Naive thymus-derived CD8-positive, alpha-beta T cell (primary cell): ENCODE data around the gene RFX2. TPM values are rescaled to one million over a fixed set of nuclear protein-coding genes. Genes with fewer than 3 reads are reported as not detected.
A peak's percentile ranks its signal among the peaks of the same experiment; 100 is the strongest.
"Not testable (repeated sequence)": the region's sequence is repeated elsewhere in the genome, so short reads cannot be mapped to it uniquely, and the experiment has no call there.

Experiments
- ATAC-seq, 2 donors: fragments of 150-1000 bp; cut with Tn5 transposase in 1 of 2; sonication (Bioruptor Pico), chemical (Tn5 transposase) in 1 of 2; 1 replicate in 1 of 2; 2 replicates in 1 of 2; pipeline ENCODE4 v1.10.0; 2021; ENCODE audit warnings: mild to moderate bottlenecking in 2 of 2, moderate library complexity in 2 of 2
- POLR2A ChIA-PET: fragments of 350-600 bp; sonication (Branson Sonifier 250); formaldehyde crosslinking; loops from one replicate; lab custom pipeline; 2021; ENCODE audit warnings: antibody characterized with exemption; lab: Charles Lee
- DNase-seq, 10 donors: peaks; one replicate each; pipeline versions ENCODE4 v3.0.0 to v3.0.0-alpha.2; 2020 to 2022
- H3K27ac Mint-ChIP-seq, 10 donors: one replicate each; pipeline ENCODE4 v1.8.0; 2020 to 2022; ENCODE audit warnings: mild to moderate bottlenecking in 10 of 10, mixed read lengths in 10 of 10, moderate library complexity in 4 of 10, inconsistent platforms in 1 of 10
- H3K27me3 Mint-ChIP-seq, 5 donors: one replicate each; pipeline ENCODE4 v1.8.0; 2021 to 2022; ENCODE audit warnings: mixed read lengths in 5 of 5
- H3K36me3 Mint-ChIP-seq, 3 donors: one replicate each; pipeline ENCODE4 v1.8.0; 2020 to 2022; ENCODE audit warnings: mixed read lengths in 3 of 3, mild to moderate bottlenecking in 2 of 3, inconsistent platforms in 1 of 3
- H3K4me1 Mint-ChIP-seq, 4 donors: one replicate each; pipeline ENCODE4 v1.8.0; 2021 to 2022; ENCODE audit warnings: mixed read lengths in 4 of 4
- H3K4me3 Mint-ChIP-seq, 10 donors: one replicate each; pipeline ENCODE4 v1.8.0; 2020 to 2022; ENCODE audit warnings: mild to moderate bottlenecking in 10 of 10, mixed read lengths in 10 of 10, moderate library complexity in 6 of 10, inconsistent platforms in 1 of 10
- H3K9me3 Mint-ChIP-seq, 9 donors: one replicate each; pipeline ENCODE4 v1.8.0; 2020 to 2022; ENCODE audit warnings: mixed read lengths in 9 of 9, mild to moderate bottlenecking in 3 of 9, inconsistent platforms in 1 of 9, moderate library complexity in 1 of 9
- polyA plus RNA-seq, 3 donors: library from polyadenylated mRNA; unstranded; fragments of 300-500 nt; fragmentation: Illumina TruSeq; gene quantifications; one replicate each; pipeline ENCODE4 v1.2.3, GENCODE V29; 2021
- total RNA-seq, 8 experiments: library from RNA in 2 of 8; stranded (reverse) in 2 of 8; gene quantifications; one replicate each; pipeline ENCODE4 v1.2.3 and lab custom pipeline; 2021 to 2026

The RFX2 gene
- total and polyA plus RNA-seq, 5 experiments from 2014 or later: 4.0 to 10.4 (median 5.9) TPM

GRCh38 chr19:6039566-6040225 is 70.6 kb downstream of the RFX2 start:
- ATAC-seq: no peak
- POLR2A ChIA-PET: no interaction called here
- Mint-ChIP-seq H3K27me3 (no peaks in the 10 kb centered on the region), H3K9me3 (no peaks in the 10 kb centered on the region), H3K4me1 (no peaks in the 10 kb centered on the region), H3K27ac (no peak overlapping the region), H3K36me3 (peaks cover 0 to 16% (median 6%) of the 10 kb centered on the region in 3 donors), H3K4me3 (no peak overlapping the region)
- no peak for DNase-seq

GRCh38 chr19:6038634-6039405 is 71.5 kb downstream of the RFX2 start:
- POLR2A ChIA-PET: no interaction called here
- Mint-ChIP-seq H3K27ac (peak overlapping the region in 1 of 10 donors; percentile 8), H3K36me3 (peaks cover 0 to 16% (median 4%) of the 10 kb centered on the region in 3 donors), H3K27me3 (no peaks in the 10 kb centered on the region), H3K9me3 (no peaks in the 10 kb centered on the region), H3K4me1 (no peaks in the 10 kb centered on the region), H3K4me3 (no peak overlapping the region)
- ATAC-seq: no peak
- DNase-seq: no peak

- H3K36me3 Mint-ChIP-seq: peaks cover 0 to 11% (median 3%) of the 10 kb centered on the region in 3 donors
- ATAC-seq (no peak), DNase-seq (no peak)
- no peak overlapping the region for H3K4me3 Mint-ChIP-seq
- no peaks in the 10 kb centered on the region for H3K27me3 Mint-ChIP-seq
- no peaks in the 10 kb centered on the region for H3K9me3 Mint-ChIP-seq
- H3K27ac Mint-ChIP-seq: no peak overlapping the region
- H3K4me1 Mint-ChIP-seq: no peaks in the 10 kb centered on the region
- POLR2A ChIA-PET: no interaction called here
Observed at GRCh38 chr19:6035026-6035425, 75.3 kb downstream of the RFX2 start.

- Mint-ChIP-seq H3K36me3 (peaks cover 0 to 14% (median 7%) of the 10 kb centered on the region in 3 donors), H3K4me3 (no peak overlapping the region), H3K27ac (no peak overlapping the region), H3K4me1 (no peaks in the 10 kb centered on the region), H3K9me3 (no peaks in the 10 kb centered on the region), H3K27me3 (no peaks in the 10 kb centered on the region)
- ATAC-seq (no peak), DNase-seq (no peak)
- POLR2A ChIA-PET: no interaction called here
Observed at GRCh38 chr19:6034512-6034911, 75.8 kb downstream of the RFX2 start.

GRCh38 chr19:6033744-6034264 is 76.5 kb downstream of the RFX2 start:
- no peak for DNase-seq
- no peaks in the 10 kb centered on the region for H3K4me1 Mint-ChIP-seq
- no peaks in the 10 kb centered on the region for H3K9me3 Mint-ChIP-seq
- H3K27ac Mint-ChIP-seq: no peak overlapping the region
- POLR2A ChIA-PET: no interaction called here
- H3K36me3 Mint-ChIP-seq: peaks cover 0 to 10% (median 7%) of the 10 kb centered on the region in 3 donors
- no peaks in the 10 kb centered on the region for H3K27me3 Mint-ChIP-seq
- no peak for ATAC-seq
- no peak overlapping the region for H3K4me3 Mint-ChIP-seq

GRCh38 chr19:6032827-6033226 is 77.5 kb downstream of the RFX2 start:
- no peaks in the 10 kb centered on the region for H3K27me3 Mint-ChIP-seq
- H3K9me3 Mint-ChIP-seq: no peaks in the 10 kb centered on the region
- H3K36me3 Mint-ChIP-seq: peaks cover 0 to 10% (median 9%) of the 10 kb centered on the region in 3 donors
- H3K4me1 Mint-ChIP-seq: no peaks in the 10 kb centered on the region
- ATAC-seq (no peak), DNase-seq (no peak)
- no peak overlapping the region for H3K27ac Mint-ChIP-seq
- H3K4me3 Mint-ChIP-seq: no peak overlapping the region
- POLR2A ChIA-PET: interaction anchor here (0.6 kb wide), 1 partner anchor 19 kb away, joined by 3 read pairs; no protein-coding TSS in a partner anchor

GRCh38 chr19:6032381-6032780 is 77.9 kb downstream of the RFX2 start:
- Mint-ChIP-seq H3K27ac (no peak overlapping the region), H3K27me3 (no peaks in the 10 kb centered on the region), H3K9me3 (no peaks in the 10 kb centered on the region), H3K4me1 (no peaks in the 10 kb centered on the region), H3K36me3 (peaks cover 0 to 11% (median 9%) of the 10 kb centered on the region in 3 donors), H3K4me3 (no peak overlapping the region)
- ATAC-seq (no peak), DNase-seq (no peak)
- POLR2A ChIA-PET: no interaction called here

- H3K4me1 Mint-ChIP-seq: peaks cover 0 to 2% (median 0%) of the 10 kb centered on the region in 4 donors
- ATAC-seq: no peak
- H3K27ac Mint-ChIP-seq: no peak overlapping the region
Observed at GRCh38 chr19:6030214-6030507, 80.1 kb downstream of the RFX2 start.

GRCh38 chr19:6026390-6027227 is 83.7 kb downstream of the RFX2 start:
- H3K4me3 Mint-ChIP-seq: no peak overlapping the region
- peaks cover 0 to 13% (median 12%) of the 10 kb centered on the region in 3 donors for H3K36me3 Mint-ChIP-seq
- peak overlapping the region in 1 of 10 donors; percentile 75 for H3K27ac Mint-ChIP-seq
- DNase-seq (no peak), ATAC-seq (no peak)
- no peaks in the 10 kb centered on the region for H3K27me3 Mint-ChIP-seq
- peaks cover 0 to 11% (median 6%) of the 10 kb centered on the region in 4 donors for H3K4me1 Mint-ChIP-seq
- H3K9me3 Mint-ChIP-seq: no peaks in the 10 kb centered on the region
- POLR2A ChIA-PET: no interaction called here

More at GRCh38 chr19:6030214-6030507, 80.1 kb downstream of the RFX2 start:
- H3K27me3 Mint-ChIP-seq: no peaks in the 10 kb centered on the region
- POLR2A ChIA-PET: no interaction called here
- H3K4me3 Mint-ChIP-seq: no peak overlapping the region
- DNase-seq: no peak
- no peaks in the 10 kb centered on the region for H3K9me3 Mint-ChIP-seq
- H3K36me3 Mint-ChIP-seq: peaks cover 0 to 15% (median 12%) of the 10 kb centered on the region in 3 donors

- POLR2A ChIA-PET, ATAC-seq, H3K9me3 Mint-ChIP-seq, DNase-seq, H3K27ac Mint-ChIP-seq, H3K27me3 Mint-ChIP-seq, H3K4me3 Mint-ChIP-seq: not testable (repeated sequence)
- Mint-ChIP-seq H3K4me1 (peaks cover 5 to 22% (median 8%) of the 10 kb centered on the region in 4 donors), H3K36me3 (peaks cover 0 to 11% (median 10%) of the 10 kb centered on the region in 3 donors)
Observed at GRCh38 chr19:6024756-6025155, 85.5 kb downstream of the RFX2 start.

GRCh38 chr19:6023936-6024335 is 86.4 kb downstream of the RFX2 start:
- DNase-seq: no peak
- Mint-ChIP-seq H3K4me3 (no peak overlapping the region), H3K27me3 (peaks cover 0 to 4% (median 0%) of the 10 kb centered on the region in 5 donors), H3K9me3 (no peaks in the 10 kb centered on the region), H3K4me1 (peaks cover 5 to 25% (median 8%) of the 10 kb centered on the region in 4 donors), H3K27ac (peak overlapping the region in 1 of 10 donors; percentile 56), H3K36me3 (peaks cover 0 to 11% (median 4%) of the 10 kb centered on the region in 3 donors)
- POLR2A ChIA-PET: no interaction called here
- ATAC-seq: no peak

- Mint-ChIP-seq H3K27me3 (peaks cover 0 to 4% (median 0%) of the 10 kb centered on the region in 5 donors), H3K36me3 (peaks cover 0 to 11% (median 2%) of the 10 kb centered on the region in 3 donors), H3K27ac (peak overlapping the region in 2 of 10 donors; percentile 16 to 24), H3K4me1 (peaks cover 5 to 25% (median 8%) of the 10 kb centered on the region in 4 donors), H3K4me3 (no peak overlapping the region), H3K9me3 (no peaks in the 10 kb centered on the region)
- POLR2A ChIA-PET: interaction anchor here (1.5 to 1.9 kb wide), 5 partner anchors 48 to 219 kb away, joined by 4 to 10 read pairs (median 9); partner anchors contain the start of genes NDUFA11 and NRTN
- no peak for ATAC-seq
- DNase-seq: no peak
Observed at GRCh38 chr19:6023085-6023682, 87.1 kb downstream of the RFX2 start.
